Breast epithelium (tissue), 4 donors: Measurements from ENCODE around the gene SLC30A10. TPM values are rescaled to one million over a fixed set of nuclear protein-coding genes. Genes with fewer than 3 reads are reported as not detected.

Experiments
- DNase-seq, 2 donors: peaks; one replicate each; pipeline ENCODE4 v3.0.0-alpha.2; 2019; ENCODE audit warnings: low spot score in 2 of 2
- H3K27ac ChIP-seq, 2 donors: fragments of 200-600 bp; sonication (generic) in 1 of 2; one replicate each; pipeline ENCODE4 v1.5.1; 2016 to 2019; ENCODE audit warnings: mild to moderate bottlenecking in 1 of 2
- H3K27me3 ChIP-seq, 2 donors: fragments of 200-600 bp; sonication (generic) in 1 of 2; one replicate each; pipeline versions ENCODE4 v1.5.1 to v1.6.0; 2017 to 2019; ENCODE audit warnings: control low read depth in 1 of 2, mild to moderate bottlenecking in 1 of 2
- H3K36me3 ChIP-seq: fragments of 200-600 bp; one replicate; pipeline ENCODE4 v1.5.1; 2019
- H3K4me1 ChIP-seq, 2 donors: fragments of 200-600 bp; sonication (generic); one replicate each; pipeline ENCODE4 v1.5.1; 2016 to 2019; ENCODE audit warnings: control low read depth in 1 of 2
- H3K4me3 ChIP-seq, 3 donors: fragments of 200-600 bp; sonication (generic); 1 replicate in 2 of 3; 2 replicates in 1 of 3; pipeline ENCODE4 v1.5.1; 2016 to 2019; ENCODE audit warnings: mild to moderate bottlenecking in 3 of 3, moderate library complexity in 2 of 3
- H3K9me3 ChIP-seq, 2 donors: fragments of 200-600 bp; sonication (generic) in 1 of 2; one replicate each; pipeline ENCODE4 v1.5.1; 2016 to 2019; ENCODE audit warnings: control low read depth in 1 of 2
- CTCF ChIP-seq, 3 donors: fragments of 450-650 bp; IDR thresholded peaks; one replicate each; pipeline ENCODE4 v1.5.1; 2016 to 2017; ENCODE audit warnings: antibody characterized with exemption in 3 of 3, mild to moderate bottlenecking in 3 of 3, moderate library complexity in 3 of 3
- POLR2A ChIP-seq: fragments of 450-650 bp; IDR thresholded peaks from one replicate; pipeline ENCODE4 v1.6.1; 2016; ENCODE audit warnings: antibody characterized with exemption, mild to moderate bottlenecking, moderate library complexity
- POLR2AphosphoS5 ChIP-seq, 3 donors: sonication (generic); formaldehyde crosslinking; IDR thresholded peaks; one replicate each; pipeline ENCODE4 v1.6.1; 2017; ENCODE audit warnings: antibody characterized with exemption in 3 of 3
- intact Hi-C: fragments of 100-400 bp; cut with DNase I; formaldehyde crosslinking; loops from one replicate; pipeline ENCODE4 v1.15.1; 2023; ENCODE audit warnings: low total_unique reads
- total RNA-seq, 3 donors: library from RNA; depleted of rRNA; stranded (reverse); fragments of >200 nt; gene quantifications; one replicate each; pipeline ENCODE4 v1.1.0, GENCODE V29; 2016

The SLC30A10 gene
- total RNA-seq, 3 donors from 2014 or later: not detected

- peak overlapping the region in 2 of 3 donors; percentile 37 to 65 for H3K4me3 ChIP-seq
- no peaks in the 10 kb centered on the region for H3K9me3 ChIP-seq
- TF ChIP-seq CTCF (IDR thresholded peaks at IDR 0.05) (no peak), POLR2A (no peak), POLR2AphosphoS5 (IDR thresholded peaks at IDR 0.05) (no peak)
- no peaks in the 10 kb centered on the region for H3K36me3 ChIP-seq
- H3K27me3 ChIP-seq: peaks cover 0 to 19% of the 10 kb centered on the region in 2 donors
- intact Hi-C loops: no loop called here
- peaks cover 0 to 4% of the 10 kb centered on the region in 2 donors for H3K4me1 ChIP-seq
- no peak overlapping the region for H3K27ac ChIP-seq
- no peak for DNase-seq
Measured at GRCh38 chr1:219928791-219929118, 398 bp upstream of the SLC30A10 start.

- Histone ChIP-seq H3K9me3 (no peaks in the 10 kb centered on the region), H3K4me1 (peaks cover 0 to 4% of the 10 kb centered on the region in 2 donors), H3K27ac (no peak overlapping the region), H3K36me3 (no peaks in the 10 kb centered on the region), H3K4me3 (peak overlapping the region; percentile 36 to 65 (median 37)), H3K27me3 (peaks cover 0 to 19% of the 10 kb centered on the region in 2 donors)
- no peak for DNase-seq
- intact Hi-C loops: no loop called here
- TF ChIP-seq POLR2AphosphoS5 (IDR thresholded peaks at IDR 0.05) (no peak), POLR2A (no peak), CTCF (IDR thresholded peaks at IDR 0.05) (no peak)
Measured at GRCh38 chr1:219927298-219927955, 930 bp downstream of the SLC30A10 start.

GRCh38 chr1:219926363-219926998 lies 1.9 kb downstream of the SLC30A10 start:
- no peak for TF ChIP-seq CTCF (IDR thresholded peaks at IDR 0.05)
- TF ChIP-seq POLR2AphosphoS5 (IDR thresholded peaks at IDR 0.05): no peak
- no peak for TF ChIP-seq POLR2A
- intact Hi-C loops: no loop called here
- H3K4me3 ChIP-seq: no peak overlapping the region
- no peak for DNase-seq
- H3K36me3 ChIP-seq: no peaks in the 10 kb centered on the region
- H3K27ac ChIP-seq: no peak overlapping the region
- H3K27me3 ChIP-seq: peaks cover 0 to 19% of the 10 kb centered on the region in 2 donors
- H3K4me1 ChIP-seq: peaks cover 0 to 4% of the 10 kb centered on the region in 2 donors
- H3K9me3 ChIP-seq: no peaks in the 10 kb centered on the region

GRCh38 chr1:219924342-219924741 lies 4.0 kb downstream of the SLC30A10 start:
- DNase-seq: no peak
- no peak overlapping the region for H3K4me3 ChIP-seq
- TF ChIP-seq POLR2A (no peak), POLR2AphosphoS5 (IDR thresholded peaks at IDR 0.05) (no peak)
- no peaks in the 10 kb centered on the region for H3K36me3 ChIP-seq
- peaks cover 0 to 4% of the 10 kb centered on the region in 2 donors for H3K4me1 ChIP-seq
- no peak overlapping the region for H3K27ac ChIP-seq
- no peaks in the 10 kb centered on the region for H3K9me3 ChIP-seq
- intact Hi-C loops: no loop called here
- peaks cover 0 to 19% of the 10 kb centered on the region in 2 donors for H3K27me3 ChIP-seq

GRCh38 chr1:219917851-219918466 lies 10.4 kb downstream of the SLC30A10 start:
- Histone ChIP-seq H3K36me3 (no peaks in the 10 kb centered on the region), H3K27ac (no peak overlapping the region), H3K9me3 (no peaks in the 10 kb centered on the region), H3K4me1 (no peaks in the 10 kb centered on the region), H3K4me3 (no peak overlapping the region), H3K27me3 (no peaks in the 10 kb centered on the region)
- TF ChIP-seq CTCF (IDR thresholded peaks at IDR 0.05): no peak
- TF ChIP-seq POLR2AphosphoS5 (IDR thresholded peaks at IDR 0.05): no peak
- TF ChIP-seq POLR2A: no peak
- DNase-seq: no peak
- intact Hi-C loops: no loop called here
